ENCODE results near the gene GLOD5. TPM values are rescaled to one million over a fixed set of nuclear protein-coding genes. Genes with fewer than 3 reads are reported as not detected.

The GLOD5 gene
- polyA plus RNA-seq, 2 of the 4 experiments (the other 2 are of a cell fraction): not detected

- DNase-seq (ENCODE audit: low read depth in 1 of 2, low spot score in 1 of 2) (no peak), ATAC-seq (no peak), FAIRE-seq (no peak)
- Histone ChIP-seq H3K27ac (peak overlapping the region; percentile 84 to 94), H3K4me3 (peak overlapping the region; percentile 54), H3K4me1 (peaks cover 11% of the 10 kb centered on the region), H3K4me2 (peak overlapping the region; percentile 90), H3K9me3 (no peaks in the 10 kb centered on the region)
- TF ChIP-seq TFCP2L1 (CRISPR knock-in tag; IDR thresholded peaks at IDR 0.05) (no peak), MAX (IDR thresholded peaks at IDR 0.05) (no peak), TP53 (CRISPR knock-in tag; IDR thresholded peaks at IDR 0.05) (no peak), KDM5A (IDR thresholded peaks at IDR 0.05) (no peak), CBX8 (IDR thresholded peaks at IDR 0.05) (no peak), NPAS2 (CRISPR knock-in tag; IDR thresholded peaks at IDR 0.05; ENCODE audit: borderline replicate concordance) (no peak), CHD2 (IDR thresholded peaks at IDR 0.05; ENCODE audit: low read length, partially characterized antibody) (no peak), SREBF2 (IDR thresholded peaks at IDR 0.05) (no peak), JUNB (IDR thresholded peaks at IDR 0.05) (no peak), HDAC2 (IDR thresholded peaks at IDR 0.05) (no peak), CBX2 (IDR thresholded peaks at IDR 0.05; ENCODE audit: borderline replicate concordance, low read depth) (no peak), MAZ (IDR thresholded peaks at IDR 0.05; ENCODE audit: borderline replicate concordance, low read depth, low read length) (no peak), HOXA7 (CRISPR knock-in tag; IDR thresholded peaks at IDR 0.05) (no peak), RCOR1 (IDR thresholded peaks at IDR 0.05; ENCODE audit: low read depth, low read length) (no peak), EHF (CRISPR knock-in tag; IDR thresholded peaks at IDR 0.05) (no peak), ZC3H11A (IDR thresholded peaks at IDR 0.05) (no peak), CTCF (IDR thresholded peaks at IDR 0.05) (no peak), ZSCAN20 (CRISPR knock-in tag; IDR thresholded peaks at IDR 0.05) (no peak), HMGXB4 (CRISPR knock-in tag; IDR thresholded peaks at IDR 0.05; ENCODE audit: borderline replicate concordance) (no peak), ELK1 (IDR thresholded peaks at IDR 0.05; ENCODE audit: low read depth, low read length) (no peak)
- 28% methylated on average over 4 of the region's 4 CpGs for WGBS (ENCODE audit: missing lambda C conversion rate)
- ChIA-PET POLR2A (no interaction called here), CTCF (no interaction called here)
These were observed 41.3 kb downstream of the GLOD5 start for GRCh38 chrX:48802905-48803200.

- FAIRE-seq: no peak
- peak; percentile 29 to 37; a peak in 3 of 5 replicates for TF ChIP-seq RAD21 (conservative IDR thresholded peaks at IDR 0.05 in 1 of 2, IDR thresholded peaks at IDR 0.05 in 1 of 2)
- peak; percentile 23; the same call in 1 of the 3 replicates for TF ChIP-seq CTCF (IDR thresholded peaks at IDR 0.05)
- no peak for TF ChIP-seq PHF8 (IDR thresholded peaks at IDR 0.05; ENCODE audit: borderline replicate concordance, low read depth)
- TF ChIP-seq RFX5 (IDR thresholded peaks at IDR 0.05): no peak
- 91% methylated on average over 4 of the region's 4 CpGs for WGBS (ENCODE audit: missing lambda C conversion rate)
These were observed 44.5 kb downstream of the GLOD5 start for GRCh38 chrX:48806081-48806480.

More at GRCh38 chrX:48806081-48806480, 44.5 kb downstream of the GLOD5 start:
- ATAC-seq (no peak), DNase-seq (ENCODE audit: low read depth in 1 of 2, low spot score in 1 of 2) (peak in 1 of 2 experiments; percentile 21)
- H3K4me1 ChIP-seq: peaks cover 5% of the 10 kb centered on the region; the same call in 1 of the 3 replicates
- H3K4me2 ChIP-seq: no peak overlapping the region
- ChIA-PET POLR2A (interaction anchor here (1.0 kb wide), 1 partner anchor 106 kb away, joined by 3 read pairs; the partner anchor contains the start of gene SLC35A2), CTCF (interaction anchor here (0.5 to 1.6 kb wide), 5 partner anchors 11 to 1033 kb away, joined by 3 to 4 read pairs (median 3); no protein-coding TSS in a partner anchor)
- H3K4me3 ChIP-seq: no peak overlapping the region
- H3K27ac ChIP-seq: no peak overlapping the region
- H3K9me3 ChIP-seq: no peaks in the 10 kb centered on the region
